Femur (tissue), 1 donor: ENCODE data around the gene C16orf96.
"Not testable (repeated sequence)": the region's sequence is repeated elsewhere in the genome, so short reads cannot be mapped to it uniquely, and the experiment has no call there.

Source experiments
- DNase-seq: peaks from one replicate; pipeline ENCODE4 v3.0.0-alpha.2; 2017

C16orf96 gene

DNA sequence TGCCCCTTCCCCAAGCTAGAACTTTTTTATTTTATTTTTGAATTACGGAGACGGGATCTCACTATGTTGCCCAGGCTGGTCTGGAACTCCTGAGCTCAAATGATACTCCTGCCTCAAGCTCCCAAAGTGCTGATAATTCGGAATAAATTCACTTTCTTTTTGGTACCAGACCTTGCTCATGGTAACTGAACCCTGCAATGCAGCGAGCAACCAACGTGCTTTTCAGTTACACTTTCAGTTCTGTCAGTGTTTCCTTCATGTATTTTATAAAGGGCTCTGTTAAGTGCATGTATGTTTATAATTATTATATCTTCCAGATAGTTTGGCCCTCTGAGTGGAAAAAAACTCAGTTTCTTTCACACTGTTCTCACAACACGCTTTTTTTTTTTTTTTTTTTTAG is 13.9 kb downstream of the C16orf96 start:
- DNase-seq, result no peak

DNA sequence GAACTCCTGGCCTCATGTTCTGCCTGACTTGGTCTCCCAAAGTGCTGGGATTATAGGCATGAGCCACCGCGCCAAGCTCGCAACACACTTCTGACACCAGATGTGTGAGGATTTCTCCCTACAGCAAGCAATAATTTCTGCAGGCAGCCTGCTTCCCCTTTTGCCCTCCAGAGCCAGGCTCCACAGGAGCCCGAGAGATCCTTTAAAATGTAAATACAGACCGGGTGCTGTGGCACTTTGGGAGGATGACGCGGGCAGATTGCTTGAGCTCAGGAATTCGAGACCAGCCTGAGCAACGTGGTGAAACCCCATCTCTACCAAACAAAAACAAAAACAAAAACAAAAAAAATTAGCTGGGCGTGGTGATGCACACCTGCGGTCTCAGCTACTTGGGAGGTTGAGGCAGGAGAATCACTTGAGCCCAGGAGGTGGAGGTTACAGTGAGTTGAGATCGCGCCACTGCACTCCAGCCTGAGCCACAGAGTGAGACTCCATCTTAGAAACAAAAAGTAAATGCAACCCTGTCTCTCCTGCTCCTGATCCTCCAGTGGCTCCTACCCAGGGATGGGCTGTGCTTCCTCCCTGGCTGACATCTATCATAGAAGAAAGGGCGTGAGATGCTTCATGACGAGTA is 14.7 kb downstream of the C16orf96 start:
- no peak for DNase-seq

DNA sequence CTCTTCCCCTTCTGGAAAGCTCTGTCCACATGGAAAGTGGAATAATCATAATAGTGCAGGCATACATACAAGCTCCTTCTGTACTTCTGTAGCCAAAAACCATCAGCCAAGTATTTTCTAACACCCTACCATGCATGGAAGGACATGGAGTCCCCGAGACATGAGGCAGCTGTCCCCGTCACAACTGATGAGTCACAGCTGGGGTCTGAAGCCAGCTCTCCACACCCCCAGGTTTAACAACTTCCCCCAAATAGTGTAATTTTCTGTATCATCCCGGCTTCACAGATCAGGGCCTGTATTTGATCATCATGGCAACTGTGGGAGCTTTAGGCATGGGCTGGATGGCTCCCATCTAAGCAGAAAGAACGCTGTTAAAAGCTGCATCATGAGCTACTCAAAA is 16.6 kb downstream of the C16orf96 start:
- no peak for DNase-seq

DNA sequence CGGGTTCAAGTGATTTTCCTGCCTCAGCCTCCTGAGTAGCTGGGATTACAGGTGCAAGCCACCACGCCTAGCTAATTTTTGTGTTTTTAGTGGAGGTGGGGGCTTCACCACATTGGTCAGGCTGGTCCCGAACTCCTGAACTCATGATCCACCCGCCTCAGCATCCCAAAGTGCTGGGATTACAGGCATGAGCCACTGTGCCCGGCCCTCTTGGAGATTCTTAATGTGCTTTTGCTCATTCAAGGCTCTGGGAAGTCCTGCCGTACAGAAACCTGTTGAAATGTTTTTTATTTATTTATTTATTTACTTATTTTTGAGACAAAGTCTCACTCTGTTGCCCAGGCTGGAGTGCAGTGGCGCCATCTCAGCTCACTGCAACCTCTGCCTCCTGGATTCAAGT is 17.8 kb downstream of the C16orf96 start:
- not testable (repeated sequence) for DNase-seq

DNA sequence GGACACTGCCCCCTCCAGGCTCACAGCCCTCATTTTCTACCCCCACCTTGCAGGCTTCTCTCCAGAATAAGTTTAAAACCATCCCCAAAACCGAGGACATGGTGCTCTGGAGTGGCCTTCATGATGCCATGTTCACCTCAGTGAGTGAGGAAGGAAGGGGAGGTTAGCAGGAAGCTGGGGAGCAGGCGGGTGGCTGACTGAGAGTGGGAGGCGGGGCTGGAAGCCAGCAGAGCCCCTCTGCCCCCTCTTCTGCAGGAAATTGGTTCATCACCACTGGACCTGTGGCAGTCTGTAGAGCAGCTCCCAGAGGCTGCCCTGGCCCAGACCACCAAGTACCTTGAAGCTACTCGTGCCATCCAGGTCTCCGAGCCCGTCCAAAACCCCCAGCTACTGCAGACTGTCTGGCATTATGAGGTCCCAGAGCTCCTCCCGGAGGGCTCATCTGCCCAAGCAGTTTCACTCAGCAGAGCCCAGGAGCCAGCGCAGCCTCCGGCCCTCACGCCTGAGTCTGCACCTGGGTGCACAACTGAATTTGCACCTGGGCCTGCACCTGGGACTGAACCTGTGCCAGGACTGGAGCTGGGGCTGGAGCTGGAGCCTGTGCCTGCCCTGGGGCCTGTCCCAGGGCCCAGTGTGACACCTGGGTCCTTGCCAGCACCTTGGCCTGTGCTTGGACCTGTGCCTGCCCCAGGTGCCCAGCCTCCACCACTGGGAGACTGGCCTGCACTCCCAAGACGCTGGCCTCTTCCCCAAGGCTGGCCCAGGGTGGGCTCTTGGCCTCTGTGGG is 19.0 kb downstream of the C16orf96 start:
- no peak for DNase-seq

DNA sequence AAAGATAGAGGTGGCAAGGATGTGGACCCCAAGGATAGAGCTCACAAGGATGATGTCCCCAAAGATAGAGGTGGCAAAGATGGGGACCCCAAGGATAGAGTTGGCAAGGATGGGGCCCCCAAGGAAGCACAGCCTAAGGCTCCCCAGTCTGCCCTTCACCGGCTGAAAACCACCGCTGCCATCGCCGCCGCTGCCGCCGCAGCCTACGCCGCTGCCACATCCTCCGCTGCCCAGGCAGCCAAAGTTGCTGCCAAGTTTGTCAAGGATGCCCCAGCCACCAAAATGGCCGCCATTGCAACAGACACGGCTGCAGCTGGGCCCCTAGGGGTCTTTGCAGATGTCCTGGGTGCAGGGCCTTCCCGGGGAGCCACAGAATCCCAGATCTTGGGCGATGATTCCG is 19.9 kb downstream of the C16orf96 start:
- no peak for DNase-seq

DNA sequence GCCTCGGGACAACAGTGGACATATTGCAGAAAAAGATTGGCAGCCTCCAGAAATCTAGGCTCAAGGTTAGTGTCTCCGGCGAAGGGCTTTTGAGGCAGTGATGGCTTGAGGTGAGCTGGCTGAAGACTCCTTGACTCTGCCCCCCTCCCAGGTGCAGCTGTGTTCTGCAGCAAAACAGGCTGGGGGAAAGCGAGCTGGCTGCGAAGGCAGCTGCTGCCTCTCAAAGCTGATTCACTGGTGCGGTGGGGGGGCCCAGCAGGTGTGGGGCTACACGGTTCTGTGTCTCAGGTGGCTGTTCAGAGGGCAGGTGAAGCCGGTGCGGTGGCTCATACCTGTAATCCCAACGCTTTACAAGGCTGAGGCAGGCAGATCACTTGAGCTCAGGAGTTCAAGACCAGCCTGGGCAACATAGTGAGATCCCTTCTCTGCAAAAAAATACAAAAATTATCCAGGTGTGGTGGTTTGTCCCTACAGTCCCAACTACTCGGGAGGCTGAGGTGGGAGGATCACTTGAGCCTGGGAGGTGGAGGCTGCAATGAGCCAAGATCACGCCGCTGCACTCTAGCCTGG is 22.9 kb downstream of the C16orf96 start:
- DNase-seq, result no peak

DNA sequence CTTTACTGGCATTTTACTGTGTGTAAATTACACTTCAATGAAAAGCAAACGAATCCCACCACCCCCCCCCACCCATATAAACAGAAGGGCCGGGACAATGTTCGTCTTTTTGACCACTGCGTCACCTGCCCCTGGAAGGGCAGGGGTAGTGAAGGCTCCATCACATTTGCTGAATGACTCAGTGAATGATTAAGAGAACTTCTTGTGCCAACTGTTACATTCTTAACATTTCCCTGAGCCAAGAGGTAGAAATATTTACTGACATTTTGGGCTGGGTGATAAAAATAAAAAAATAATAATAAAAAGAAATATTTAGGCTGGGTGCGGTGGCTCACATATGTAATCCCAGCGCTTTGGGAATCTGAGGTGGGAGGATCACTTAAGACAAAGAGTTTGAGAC is 24.1 kb downstream of the C16orf96 start:
- DNase-seq, result no peak

DNA sequence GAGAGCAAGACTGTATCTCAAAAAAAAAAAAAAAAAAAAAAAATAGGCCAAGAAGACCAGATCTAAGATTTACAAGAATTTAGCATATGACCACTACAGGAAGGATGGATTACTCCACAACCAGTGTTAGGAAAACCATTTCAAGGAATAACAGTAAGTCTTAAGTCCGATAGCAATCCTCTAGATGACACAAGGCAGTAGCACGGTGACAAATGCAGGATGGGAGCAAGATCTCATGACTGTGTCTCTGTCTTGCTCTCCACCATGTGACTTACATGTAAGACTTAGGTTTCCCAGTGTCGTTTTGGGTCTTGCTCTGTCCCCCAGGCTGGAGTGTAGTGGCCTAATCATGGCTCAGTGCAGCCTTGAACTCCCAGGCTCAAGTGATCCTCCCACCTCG is 27.8 kb downstream of the C16orf96 start:
- DNase-seq, result no peak

DNA sequence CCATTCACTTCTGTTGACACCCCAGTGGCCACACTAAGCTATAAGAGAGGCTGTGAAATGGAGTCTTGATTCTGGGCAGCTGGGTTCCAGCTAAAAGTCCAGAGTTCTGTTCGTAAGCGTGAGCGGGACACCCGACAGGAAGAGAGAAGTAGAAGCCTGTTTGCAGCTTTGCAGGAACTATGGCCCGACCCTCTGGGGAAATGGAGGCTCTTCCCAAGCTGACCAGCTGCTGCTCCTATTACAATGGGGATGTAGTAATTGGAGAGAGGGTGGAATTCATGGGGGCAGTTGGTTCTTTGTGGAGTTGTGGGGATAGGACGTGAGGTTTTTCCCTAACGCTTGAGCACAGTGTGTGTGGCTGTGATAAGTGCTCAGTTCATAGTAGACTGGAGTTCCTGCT is 30.2 kb downstream of the C16orf96 start:
- DNase-seq, result no peak

DNA sequence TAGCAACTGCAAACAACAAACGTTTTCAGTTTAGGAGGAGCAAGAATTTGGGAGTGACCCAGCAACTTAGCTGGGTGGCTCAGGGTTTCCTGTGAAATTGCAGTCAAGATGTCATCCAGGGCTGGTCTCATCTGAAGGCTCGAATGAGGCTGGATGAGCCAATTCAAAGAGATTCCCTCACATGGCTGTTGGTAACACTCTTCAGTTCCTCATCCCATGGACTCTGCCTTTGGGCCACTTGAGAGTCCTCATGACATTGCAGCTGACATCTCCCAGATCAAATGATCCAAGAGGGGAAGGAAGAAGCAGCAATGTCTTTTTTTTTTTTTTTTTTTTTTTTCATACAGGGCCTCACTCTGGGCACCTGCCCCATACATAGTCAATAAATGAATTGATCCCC is 32.2 kb downstream of the C16orf96 start:
- no peak for DNase-seq

DNA sequence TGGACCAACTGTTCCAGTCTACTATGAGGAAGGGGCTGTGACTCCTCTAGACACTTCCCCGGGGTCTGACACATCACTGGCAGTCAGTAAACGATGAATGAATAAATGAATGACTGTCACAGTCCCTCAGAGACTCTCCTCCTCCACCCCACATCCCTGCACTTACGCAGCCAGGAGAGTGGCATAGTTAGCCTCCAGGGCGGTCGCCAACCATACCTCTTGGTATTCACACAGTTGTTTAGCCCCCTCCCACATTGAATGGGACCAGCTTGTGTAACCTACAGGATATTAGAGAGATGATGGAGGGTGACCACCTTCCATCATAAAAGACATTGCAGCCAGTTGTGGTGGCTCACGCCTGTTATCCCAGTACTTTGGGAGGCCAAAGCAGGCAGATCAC is 32.8 kb downstream of the C16orf96 start:
- DNase-seq, result no peak

DNA sequence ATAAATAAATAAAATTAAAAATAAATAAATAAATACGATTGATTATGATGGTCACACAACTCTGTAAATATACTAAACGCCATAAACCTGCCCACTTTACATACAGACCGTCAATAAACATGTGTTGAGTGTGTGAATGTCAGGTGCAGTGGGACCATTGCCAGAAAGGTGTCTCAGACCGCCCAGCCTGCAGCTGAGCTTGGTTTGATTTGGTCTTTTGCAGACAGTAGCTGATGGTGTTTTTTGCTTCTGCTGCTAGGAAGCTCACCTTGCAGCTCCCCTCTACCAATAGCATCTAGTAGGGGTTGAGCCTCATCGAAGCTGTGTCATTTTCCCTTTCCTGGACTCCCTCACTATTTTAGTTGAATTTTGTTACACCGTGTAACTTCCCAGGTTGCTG is 35.1 kb downstream of the C16orf96 start:
- no peak for DNase-seq

DNA sequence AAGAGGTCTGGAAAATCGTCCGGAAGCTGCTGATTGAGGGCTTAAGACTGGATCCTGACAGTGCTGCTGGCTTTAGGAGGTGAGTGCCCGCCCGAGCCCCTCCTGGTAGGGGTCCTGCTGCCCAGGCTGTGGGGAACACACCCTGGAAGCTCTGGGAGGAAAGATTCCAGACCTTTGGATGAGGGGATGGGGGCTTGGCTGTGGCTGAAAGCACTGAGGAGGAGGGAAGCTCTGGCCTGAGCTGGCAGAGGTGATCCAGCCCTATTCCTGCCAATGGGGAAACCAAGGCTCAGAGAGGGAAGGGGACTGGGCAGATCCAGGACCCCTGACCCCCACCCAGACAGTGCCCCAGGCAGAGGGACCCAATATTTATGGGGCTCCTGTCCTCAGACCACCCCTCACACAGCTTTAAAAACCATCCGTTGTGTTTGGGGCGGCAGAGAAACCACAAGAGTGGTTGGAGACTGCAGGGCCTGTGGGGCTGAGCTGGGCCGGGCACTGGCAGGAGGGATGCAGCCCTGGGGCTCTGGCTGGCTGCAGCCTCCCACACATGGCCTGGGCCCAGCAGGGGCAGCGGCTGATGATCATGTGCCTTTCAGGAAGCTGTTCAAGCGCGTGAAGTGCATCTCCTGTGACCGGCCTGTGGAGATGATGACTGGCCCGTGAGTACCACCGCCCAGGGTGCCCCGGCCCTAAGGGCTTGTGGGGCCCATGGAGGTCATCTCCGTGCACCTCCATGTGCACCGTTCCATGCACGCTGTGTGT is 35.7 kb downstream of the C16orf96 start:
- DNase-seq, result no peak

DNA sequence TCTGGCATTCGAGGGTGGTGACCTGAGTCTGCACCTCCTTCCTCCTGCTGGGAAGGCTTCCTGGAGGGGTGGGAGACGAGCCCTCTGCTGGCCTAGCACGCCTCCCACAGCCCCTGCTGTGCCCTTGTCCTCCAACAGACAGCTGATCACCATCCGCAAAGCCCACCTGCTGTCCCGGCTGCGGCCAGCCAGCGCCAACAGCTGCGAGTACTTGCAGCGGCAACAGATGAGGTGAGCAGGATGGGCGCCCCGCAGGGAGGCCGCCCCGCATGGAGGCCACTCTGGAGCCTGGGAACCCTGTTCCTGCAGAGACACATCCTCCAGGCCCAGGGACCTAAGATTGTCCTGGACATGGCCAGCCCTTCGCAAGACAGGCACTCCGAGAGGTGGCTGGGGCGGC is 36.9 kb downstream of the C16orf96 start:
- DNase-seq, result peak; percentile 61

DNA sequence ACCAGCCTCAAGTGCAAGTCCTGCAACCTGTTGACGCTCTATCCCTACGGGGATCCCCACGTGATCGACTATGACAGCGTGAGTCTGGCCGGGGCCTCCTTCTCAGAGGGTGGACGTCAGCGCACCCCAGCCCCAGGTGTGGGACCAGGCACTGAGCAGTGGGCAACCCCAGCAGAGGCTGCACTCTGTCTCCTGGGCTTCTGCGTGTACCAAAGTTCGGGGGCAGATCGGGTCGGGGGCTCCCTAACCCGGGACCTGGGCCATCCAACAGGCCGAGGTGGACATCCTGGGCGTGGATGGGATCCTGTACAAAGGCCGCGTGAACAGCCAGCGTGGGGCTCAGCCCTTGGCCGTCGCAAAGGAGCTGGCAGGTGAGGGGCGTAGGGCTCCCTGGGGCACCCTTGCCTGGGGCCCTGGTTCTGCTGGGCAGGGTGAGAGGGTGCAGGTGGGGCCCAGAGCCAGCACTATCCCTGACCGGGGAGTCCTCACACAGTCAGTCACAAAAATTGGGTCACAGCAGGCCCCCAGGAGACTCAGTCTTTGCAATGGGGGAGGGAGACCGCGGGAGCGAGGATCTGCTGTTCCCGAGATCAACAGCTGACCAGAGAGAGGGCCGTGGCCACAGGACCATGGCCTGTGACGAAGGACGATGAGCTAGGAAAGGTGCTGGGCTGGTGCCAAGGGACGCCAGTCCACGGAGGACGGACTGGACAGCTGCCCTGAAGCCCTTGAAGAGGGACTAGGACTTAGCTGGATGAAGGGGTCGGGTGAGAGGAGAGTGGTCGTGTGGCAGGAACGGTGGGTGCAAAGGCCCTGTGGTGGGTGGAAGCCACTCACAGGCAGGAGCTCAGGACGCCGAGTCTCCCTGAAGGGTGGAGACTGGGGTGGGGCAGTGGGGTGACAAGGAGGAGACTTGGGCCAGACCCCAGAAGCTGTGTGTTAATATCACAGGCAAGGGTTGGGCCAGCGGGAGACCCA is 38.6 kb downstream of the C16orf96 start:
- no peak for DNase-seq

DNA sequence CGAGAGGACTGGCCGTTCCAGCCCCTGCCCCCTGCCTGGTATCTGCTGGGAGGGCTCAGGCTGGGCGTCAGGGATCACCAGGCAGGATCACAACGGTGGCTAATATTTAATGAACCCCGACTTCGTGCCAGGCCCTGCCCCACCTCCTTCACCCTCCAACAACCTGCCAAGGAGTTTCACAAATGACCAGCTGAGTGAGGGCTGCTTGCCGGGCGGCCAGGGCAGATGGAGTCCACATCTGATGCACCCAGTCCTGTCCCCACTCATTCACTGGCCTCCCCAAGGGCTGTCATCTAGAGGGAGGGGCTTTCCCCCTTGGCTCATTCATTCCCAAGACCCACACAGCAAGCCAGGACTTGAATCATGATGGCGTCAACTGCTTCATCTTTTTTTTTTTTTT is 41.0 kb downstream of the C16orf96 start:
- no peak for DNase-seq

DNA sequence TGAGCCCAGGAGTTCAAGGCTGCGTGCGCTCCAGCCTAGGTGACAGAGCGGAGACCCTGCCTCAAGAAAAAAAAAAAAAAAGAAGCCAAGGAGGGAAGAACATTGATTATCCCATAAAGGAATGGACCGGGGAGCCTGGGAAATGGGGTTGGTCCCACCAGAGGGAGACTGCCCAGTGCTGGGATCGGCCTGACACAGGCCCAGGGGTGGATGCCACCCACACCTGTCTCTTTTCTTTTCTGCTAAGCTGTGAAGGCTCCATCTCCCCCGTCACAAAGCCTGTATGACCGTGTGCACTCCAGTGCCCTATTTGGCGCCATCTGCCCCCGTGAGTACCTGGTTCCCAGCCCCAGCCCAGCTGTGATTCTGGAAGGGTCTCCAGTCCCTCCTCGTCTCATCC is 42.9 kb downstream of the C16orf96 start:
- no peak for DNase-seq

DNA sequence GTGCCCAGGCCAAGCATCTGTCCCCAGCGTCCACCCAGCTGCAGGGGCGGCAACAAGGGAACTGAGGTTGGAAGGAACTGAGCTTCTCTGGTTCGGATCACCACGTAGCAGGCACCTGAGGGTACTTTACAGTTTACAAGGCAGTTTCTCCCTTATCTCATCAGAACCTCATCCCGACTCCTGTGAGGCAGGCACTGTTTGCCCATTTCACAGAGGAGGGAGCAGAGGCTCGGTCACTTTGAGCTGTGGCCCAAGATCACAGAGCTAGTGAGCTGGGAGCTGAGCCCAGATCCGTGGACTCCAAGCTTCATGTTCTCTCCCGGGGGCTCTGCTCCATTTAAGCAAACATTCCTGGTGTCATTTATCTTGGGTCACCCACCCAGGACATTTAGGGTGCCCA is 43.4 kb downstream of the C16orf96 start:
- DNase-seq, result no peak

DNA sequence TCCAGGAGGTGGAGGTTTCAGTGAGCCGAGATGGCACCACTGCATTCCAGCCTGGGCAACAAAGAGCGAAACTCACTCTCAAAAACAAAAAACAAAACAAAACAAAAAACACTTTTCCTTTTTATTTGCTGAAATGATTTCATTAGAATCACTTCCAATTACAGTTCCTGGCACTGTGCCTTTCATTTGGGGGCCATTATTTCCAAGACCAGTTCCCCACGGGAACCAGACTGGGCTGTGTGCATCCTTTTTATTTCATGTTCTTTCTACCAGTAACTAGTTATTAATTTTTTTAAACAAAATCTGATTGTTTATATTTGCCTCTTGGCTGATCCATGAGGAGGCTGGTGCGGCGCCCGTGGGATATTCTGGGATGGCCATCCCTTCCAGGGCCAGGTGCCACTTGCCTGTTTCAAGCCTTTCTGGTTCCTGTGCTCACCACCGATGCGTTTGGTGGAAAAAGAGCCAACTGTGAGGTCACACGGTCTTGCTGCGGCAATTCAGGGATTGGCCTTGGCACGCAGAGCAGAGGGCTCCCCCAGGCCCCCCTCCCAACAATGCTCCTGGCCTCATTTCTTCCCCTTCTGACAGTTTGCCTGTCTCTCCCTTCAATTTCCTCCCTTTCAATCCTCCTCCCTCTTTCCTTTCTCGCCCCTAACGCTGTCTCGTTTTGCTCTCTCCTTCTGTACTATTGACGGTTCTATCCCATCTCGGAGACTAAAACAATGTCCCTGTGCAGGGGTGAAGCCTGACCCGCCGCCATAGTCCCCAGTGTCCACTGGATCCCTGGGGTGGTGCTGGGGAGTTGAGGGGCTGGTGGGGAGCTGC is 45.1 kb downstream of the C16orf96 start:
- DNase-seq, result peak; percentile 88

DNA sequence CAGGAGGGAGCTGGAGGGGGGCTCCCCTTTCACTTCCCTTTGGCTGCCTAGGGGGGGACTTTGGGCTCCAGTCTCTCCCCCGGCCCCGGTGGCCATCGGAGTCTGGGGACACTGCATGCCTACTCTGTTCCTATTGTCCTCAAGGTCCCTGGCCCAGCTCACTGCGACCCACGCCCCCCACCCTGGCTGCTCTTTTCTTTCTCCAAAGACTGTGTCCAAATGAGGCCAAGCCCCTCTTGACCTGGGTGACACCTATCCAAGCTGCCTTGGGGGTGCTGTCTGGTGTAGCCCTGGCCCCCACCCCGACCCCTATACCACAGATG is 45.7 kb downstream of the C16orf96 start:
- no peak for DNase-seq

DNA sequence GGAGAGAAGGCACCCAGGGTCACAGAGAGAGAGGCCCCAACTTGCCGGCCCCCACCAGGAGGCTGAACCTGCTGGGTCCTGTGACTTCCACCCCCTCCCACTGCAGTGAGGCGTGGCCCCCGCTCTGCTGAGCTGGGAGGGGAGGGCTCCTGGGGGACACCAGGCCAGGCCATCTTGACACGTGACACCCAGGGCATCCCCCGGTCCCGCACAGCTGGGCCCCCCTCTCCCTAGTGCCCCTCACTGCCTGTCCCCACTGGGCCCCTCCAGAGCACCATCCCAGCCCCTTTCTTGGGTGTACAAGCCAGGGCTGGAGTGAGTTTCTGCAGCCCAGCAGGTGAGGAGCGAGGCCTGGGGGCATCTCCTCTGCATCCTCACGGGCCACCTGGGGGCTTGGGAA is 46.2 kb downstream of the C16orf96 start:
- no peak for DNase-seq
